ENCODE measurements around the gene C3orf22.
"Not testable (repeated sequence)": the region's sequence is repeated elsewhere in the genome, so short reads cannot be mapped to it uniquely, and the experiment has no call there.

The C3orf22 gene

DNA sequence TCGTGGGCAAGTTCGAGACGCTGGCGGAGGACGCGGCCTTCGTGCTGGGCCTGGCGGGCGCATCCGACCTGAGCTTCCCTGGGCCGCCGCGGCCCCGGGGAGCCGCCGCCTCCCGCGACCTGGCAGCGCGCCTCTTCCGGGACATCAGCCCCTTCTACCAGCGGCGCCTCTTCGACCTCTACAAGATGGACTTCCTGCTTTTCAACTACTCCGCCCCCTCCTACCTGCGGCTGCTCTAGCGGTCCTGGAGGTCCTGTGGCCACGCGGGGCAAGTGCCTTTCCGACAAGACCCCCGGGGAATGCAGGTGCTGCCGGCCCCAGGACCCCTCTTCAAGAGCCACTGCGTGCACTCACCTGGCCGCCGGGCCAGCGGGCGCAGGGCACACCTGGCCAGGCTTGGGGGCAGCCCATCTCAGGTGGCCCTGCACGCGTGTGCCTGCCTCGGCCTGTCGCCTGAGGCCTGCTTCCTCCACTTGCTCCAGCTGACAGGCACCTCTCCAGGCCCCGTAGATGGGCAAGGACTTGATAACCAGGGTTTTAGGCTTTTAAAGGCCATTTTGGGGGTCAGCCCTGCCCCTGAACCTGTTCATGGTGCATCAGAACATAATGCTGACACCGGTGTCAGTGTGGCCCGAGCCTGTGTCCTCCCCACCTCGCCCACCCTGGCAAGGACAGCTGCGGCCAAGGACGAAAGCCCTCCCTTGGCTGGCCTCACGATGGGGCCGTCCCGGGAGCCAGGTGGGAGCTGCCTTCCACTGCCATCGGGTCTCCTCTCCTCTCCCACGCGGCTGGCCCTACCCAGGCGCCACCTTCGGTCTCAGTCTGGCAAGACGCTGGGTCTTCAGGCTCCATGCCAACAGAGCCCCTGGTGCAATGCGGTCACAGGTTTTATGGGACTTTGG, 16.1 kb downstream of the C3orf22 start:
- no peak for DNase-seq (ENCODE audit: low spot score)

DNA sequence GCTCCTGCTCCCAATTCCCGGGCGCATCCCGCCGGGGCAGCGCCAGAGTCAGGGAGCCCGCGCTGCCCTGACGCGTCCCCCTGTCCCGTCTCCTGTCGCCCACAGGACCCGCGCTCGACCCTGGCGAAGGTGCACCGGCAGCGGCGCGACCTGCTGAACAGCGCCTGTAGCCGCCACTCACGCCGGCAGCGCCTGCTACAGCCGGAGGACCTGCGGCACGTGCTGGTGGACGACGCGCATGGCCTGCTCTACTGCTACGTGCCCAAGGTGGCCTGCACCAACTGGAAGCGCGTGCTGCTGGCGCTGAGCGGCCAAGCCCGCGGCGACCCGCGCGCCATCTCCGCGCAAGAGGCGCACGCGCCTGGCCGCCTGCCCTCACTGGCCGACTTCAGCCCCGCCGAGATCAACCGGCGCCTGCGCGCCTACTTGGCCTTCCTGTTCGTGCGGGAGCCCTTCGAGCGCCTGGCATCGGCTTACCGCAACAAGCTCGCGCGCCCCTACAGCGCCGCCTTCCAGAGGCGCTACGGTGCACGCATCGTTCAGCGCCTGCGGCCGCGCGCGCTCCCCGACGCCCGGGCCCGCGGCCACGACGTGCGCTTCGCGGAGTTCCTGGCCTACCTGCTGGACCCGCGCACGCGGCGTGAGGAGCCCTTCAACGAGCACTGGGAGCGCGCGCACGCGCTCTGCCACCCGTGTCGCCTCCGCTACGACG, 16.9 kb downstream of the C3orf22 start:
- no peak for DNase-seq (ENCODE audit: low spot score)

DNA sequence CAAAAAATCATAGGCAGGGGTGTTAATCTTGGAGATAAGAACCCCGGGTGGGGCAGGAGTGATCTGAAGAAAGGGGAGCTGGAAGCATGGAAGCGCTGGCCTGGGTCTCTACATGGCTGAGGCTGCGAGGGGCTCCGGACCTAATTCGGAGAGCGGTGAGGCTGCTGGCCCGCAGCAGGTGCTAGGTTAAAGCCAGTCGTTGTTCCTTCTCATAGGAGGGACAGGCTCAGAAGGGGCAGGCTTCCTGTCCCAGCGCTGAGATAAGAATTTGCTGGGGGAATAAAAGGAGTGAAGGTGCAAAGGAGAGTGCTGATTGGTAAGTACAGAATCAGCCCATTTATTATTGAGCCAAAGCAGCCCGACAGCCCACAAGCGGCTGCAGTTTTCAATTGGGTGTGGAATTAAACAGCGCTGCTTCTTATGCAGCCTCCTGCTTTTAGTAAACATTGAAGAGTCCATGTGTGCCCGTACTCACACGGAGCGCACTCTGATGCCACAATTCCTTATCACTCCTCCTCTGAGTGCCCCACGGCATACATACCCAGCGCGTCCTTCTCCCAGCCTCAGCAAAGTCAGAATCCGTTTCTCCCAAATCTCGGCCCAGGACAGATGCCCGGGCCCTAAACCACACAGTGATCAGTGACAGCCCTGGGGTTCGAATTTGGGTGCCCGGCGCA, 17.6 kb downstream of the C3orf22 start:
- no peak for DNase-seq (ENCODE audit: low spot score)

DNA sequence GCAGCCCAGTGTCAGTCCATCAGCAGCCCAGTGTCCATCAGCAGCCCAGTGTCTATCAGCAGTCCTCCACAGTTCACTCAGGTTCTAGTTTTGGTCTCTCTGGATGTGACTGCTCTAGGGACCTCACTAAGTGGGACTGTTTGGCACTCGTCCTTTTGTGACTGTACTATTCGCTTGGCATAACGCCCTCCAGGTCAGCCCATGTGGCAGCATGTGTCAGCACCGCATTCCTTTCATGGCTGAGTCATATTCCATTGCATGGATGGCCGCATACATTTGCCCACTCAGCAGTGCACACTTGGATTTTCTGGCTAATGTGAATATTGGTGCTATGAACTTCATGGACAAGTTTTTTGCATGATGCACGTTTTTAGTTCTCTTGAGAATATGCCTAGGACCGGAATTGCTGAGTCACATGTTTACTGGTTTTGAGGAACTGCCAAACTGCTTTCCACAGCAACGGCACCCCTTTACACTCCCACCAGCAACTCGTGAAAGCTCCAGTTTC, 18.3 kb downstream of the C3orf22 start:
- peak; percentile 29 for DNase-seq (ENCODE audit: low spot score)

DNA sequence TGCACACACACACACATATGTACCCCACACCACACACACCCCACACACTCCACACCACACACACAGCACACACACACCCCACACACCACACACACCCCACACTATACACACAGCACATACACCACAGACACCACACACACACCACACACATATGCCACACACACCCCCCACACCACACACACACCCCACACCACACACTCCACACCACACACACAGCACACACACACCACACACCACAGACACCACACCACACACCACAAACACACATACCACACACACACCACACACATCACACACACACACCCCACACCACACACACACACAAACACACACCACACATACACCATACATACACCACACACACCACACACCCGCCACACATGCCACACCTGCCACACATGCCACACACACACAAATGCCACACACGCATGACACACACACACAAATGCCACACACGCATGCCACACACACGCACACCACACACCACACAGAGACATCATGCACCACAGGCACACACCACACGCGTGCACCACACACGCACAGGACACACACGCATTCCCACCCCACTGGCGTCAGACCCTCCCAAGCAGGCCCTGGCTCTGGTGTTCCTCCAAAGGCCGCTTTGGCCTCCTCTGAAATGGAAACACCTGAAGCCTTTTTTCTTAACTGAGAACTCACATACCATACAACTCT, 19.0 kb downstream of the C3orf22 start:
- no peak for DNase-seq (ENCODE audit: low spot score)

DNA sequence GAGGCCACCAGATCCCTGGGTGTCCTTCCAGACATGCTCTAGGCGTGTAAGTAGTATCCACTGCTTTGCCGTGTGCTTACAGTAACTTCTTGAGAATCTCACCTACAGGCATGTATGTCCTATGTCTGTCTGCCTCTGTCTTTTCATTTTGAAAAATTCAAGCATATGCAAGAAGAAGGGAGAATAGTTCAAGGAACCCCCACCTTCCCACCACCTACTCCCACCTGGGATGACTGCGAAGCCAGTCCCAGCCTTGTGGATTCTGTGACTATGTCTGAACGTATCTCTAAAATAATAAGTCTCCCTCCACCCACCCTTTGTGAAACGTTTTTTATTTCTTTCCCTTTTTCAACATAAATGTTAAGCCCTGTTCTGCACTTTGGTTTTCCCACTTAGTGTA, 19.8 kb downstream of the C3orf22 start:
- no peak for DNase-seq (ENCODE audit: low spot score)

DNA sequence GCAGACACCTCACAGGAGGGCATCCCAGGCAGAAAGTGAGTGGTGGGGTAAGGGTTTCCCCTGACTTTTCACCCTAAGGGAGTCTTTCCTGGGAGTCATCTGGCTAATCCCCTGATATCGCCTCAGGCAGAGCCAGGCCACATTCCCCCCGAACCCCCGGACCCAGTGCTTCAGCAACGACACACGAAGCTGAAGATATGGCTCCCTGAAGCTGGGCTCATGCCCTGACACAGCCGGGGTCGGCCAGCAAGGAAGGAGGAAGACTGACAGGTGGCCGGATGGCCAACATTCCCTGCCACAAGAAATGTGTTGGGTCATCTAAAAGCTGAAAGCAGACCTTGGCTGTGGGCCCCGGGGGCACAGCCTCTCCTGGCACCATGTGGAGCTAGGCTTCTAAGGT, 20.4 kb downstream of the C3orf22 start:
- no peak for DNase-seq (ENCODE audit: low spot score)

DNA sequence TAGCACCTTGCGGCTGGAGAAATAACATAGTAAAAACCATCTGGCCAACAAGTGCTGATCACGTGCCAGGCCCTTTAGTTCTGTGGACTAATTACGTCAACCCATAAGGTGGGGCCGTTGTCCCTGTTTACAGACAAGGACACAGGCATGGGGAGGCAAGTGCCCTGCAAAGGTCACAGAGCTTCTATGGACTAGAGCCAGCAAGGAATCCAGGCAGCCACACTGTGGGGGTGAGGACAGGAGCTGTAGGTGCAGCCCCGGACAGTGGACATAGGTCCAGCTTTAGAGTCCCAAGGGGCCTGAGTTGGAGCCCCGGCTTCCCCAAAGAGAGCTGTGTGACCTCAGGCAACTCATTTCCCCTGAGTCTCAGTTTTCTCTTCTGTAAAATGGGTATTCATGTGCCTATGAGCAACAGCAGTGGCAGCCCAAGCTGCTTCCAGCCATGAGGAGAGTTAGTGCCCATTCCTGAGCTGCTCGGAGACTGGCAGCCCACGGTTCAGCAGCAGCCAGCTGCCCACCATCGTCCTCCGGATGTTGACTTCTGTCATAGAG, 20.9 kb downstream of the C3orf22 start:
- DNase-seq (ENCODE audit: low spot score): no peak

DNA sequence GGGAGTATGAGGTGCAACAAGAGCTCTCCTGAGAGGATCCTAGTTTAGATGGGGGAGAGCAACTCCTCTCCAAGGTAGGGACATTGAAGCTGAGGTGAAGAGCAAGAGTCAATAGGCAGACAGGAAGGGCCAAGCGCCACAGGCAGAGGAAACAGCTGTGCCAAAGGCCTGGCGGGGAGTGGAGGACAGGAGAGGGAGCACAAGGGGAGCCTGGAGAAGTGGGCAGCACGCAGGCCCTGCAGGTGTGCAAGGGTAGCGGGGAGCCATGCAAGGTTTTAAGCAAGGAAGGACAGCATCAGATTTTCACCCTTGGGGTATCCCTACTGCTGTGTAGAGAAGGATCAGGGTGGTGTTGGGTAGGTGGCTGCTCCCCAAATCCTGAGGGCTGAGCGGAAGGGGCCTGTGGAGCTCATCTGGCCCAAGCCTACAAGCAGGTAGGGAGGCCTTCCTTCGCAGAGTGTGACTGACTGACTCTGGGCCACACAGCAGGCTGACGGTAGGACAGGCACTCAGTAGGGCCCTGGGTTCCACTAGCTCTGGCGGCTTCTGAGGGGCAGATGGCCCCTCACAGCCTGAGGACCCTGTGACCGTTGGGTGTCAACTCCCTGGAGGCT, 21.5 kb downstream of the C3orf22 start:
- no peak for DNase-seq (ENCODE audit: low spot score)

DNA sequence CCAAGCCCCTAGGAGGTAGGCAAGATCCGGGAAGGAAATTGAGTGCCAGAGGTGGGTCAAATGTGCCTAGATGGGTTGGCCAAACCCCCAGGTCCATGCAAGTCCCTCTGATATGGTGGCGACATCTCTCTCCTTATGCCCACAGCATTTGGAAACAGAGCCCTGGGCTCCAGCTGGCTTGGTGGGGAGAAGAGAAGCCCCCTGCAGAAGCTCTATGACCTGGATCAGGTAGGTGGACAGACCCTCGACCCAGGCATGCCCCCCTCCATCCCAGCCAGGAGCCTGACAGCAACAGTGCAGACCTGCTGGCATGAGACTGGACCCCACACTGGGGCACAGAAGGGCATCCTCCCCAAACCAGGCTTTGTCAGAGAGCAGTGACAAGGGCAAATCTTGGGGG, 22.6 kb downstream of the C3orf22 start:
- DNase-seq (ENCODE audit: low spot score): no peak

DNA sequence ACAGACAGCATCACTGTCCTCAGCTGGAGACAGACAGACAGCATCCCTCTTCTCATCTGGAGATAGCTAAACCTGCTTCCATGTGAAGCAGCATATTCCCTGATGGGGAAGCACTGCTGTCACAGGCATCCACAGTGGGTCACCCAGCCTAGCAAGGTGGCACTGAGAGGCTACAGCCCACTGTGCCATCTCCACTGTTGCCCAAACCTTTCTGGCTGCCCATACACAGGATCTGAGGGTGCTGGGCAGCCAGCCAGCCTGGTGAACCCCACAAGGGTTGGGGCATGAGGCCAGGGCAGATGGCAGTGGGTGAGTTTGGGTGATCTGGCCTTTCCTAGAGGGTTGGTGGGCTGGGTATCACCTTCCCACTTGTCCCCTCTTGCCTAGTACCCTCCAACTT, 23.1 kb downstream of the C3orf22 start:
- DNase-seq (ENCODE audit: low spot score): no peak

DNA sequence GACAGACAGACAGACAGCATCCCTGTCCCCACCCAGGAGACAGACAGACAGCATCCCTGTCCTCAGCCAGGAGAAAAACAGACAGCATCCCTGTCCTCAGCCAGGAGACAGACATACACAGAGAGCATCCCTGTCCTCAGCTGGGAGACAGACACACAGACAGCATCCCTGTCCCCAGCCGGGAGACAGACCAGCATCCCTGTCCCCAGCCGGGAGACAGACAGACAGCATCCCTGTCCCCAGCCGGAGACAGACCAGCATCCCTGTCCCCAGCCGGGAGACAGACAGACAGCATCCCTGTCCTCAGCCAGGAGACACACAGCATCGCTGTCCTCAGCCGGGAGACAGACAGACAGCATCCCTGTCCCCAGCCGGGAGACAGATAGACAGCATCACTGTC, 24.0 kb downstream of the C3orf22 start:
- not testable (repeated sequence) for DNase-seq (ENCODE audit: low spot score)

DNA sequence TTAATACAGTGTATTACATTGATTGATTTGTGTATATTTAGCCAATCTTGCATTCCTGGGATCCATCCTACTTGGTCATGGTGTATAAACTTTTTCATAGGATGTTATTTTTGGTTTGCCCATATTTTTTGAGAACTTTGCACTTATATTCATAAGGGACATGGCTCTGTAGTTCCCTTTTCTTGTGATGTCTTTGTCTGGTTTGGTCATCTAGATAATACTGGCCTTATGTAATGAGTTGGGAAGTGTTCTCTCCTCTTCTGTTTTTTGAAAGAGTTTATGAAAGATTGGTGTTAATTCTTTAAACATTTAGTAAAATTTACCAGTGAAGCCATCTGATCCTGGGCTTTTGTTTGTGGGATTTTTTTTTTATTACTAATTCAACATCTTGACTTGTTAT, 25.2 kb downstream of the C3orf22 start:
- DNase-seq (ENCODE audit: low spot score): no peak

DNA sequence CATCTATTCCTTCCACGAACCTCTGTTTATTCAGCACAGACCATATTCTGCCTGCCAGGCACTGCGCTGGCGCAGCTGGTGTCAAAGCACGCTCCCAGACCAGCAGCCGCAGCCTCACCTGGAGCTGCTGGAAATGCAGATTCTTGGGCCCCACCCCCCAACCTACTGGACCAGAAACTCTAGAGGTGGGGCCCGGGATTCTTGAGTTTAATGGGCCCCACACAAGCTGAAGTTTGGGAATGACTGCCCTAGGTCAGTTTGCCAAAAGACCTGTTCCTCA, 27.7 kb downstream of the C3orf22 start:
- DNase-seq (ENCODE audit: low spot score): no peak

DNA sequence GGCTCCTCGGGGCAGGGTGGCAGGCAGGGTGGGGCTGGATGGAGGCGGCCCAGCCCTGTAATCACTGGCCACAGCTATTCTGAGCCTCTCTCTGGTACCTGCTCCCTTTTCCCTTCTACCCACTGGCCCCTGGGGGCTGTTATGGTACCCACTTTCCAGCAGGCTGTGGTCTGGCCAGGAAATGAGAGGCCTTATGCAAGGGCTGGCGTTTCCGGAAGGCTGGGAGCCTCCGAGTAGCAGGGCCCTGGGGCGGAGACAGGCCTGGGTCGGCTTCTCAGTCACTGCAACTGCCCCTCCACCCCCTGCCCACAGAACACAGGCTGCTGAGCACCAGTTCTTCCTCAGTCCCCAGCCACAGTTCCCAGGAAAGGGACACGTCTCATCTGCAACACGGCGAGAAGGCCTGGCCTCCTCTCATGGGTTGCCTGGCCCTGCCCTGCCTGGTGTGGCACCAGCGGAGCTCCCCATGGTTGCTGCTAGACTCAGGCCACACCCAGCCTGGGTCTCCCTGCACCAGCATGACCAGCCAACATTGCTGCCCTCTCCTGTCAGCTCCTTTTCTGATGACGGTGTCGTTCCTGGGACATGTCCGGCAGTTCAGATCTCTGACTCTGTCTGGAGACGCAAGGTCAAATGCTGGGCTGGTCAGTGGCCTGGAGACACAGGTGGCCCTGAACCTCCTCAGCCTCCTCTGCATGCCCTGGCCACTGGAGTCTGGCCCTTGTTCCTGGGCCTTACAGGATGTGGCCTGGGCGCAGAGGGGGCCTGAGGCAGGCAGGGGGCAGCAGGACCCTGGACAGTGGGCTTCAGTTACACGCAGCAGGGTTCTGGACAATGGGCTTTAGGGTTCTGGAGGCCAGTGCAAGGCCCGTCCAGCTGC, 28.3 kb downstream of the C3orf22 start:
- DNase-seq (ENCODE audit: low spot score): no peak

DNA sequence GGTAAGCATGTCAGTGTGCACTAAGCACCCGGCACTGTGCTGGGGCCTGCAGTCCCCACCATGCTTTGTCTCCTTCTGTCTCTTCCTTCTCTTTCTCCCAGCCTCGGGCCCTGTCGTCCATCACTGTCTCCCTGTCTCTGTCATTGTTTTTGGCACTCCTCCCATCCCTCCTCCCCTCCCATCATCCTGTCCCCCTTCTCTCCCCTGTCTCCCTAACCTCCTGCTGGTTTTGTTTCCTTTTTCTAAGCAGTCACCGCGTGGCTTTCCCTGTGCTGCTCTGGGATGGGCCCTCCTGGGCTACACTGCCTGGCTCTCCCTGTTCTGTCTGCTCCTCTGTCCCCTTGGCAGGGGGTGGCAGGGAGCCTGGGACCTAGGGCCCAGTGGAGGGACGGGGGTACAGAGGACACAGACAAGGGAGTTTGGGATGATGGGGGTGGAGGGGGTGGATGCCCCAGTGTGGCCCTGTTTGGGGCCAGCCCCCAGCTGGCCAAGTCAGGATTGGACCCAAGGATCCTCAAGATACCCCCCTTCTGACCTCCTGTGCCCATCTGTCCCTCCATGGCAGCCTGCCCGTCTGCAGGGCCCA, 29.1 kb downstream of the C3orf22 start:
- no peak for DNase-seq (ENCODE audit: low spot score)

DNA sequence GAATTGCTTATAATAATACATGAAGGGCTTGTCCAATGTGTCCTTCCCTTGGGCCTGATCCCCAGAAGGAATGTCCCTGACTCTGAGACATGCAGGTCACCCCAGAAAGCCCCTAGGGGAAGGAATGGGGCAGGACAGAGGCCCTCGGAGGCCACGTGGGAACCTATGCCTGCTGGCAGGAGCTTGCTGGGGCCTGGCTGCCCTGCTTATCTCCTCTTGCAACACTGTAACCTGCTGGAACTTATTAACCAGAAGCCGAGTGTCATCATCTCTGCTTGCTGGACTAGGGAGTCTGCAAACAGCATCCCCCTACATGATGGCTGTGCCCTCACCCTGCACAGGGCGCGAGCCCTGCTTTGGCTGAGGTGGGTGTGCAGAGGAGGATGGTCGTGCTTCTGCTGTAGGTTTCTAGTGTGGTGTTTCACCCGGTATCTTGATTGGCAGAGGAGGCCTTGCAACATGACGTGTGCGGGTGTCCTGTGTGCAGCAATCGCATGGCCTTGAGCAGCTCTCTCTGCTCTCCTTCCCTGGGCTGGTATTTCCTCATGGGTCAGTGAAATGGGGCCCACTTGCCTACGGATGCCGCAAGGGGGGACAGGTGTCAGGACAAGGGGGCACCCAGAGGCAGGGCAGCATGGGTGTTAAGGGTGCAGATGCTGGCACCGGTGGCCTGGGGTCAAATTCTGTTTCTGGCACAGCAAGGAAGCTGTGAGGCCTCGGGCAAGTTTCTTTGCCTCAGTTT, 29.8 kb downstream of the C3orf22 start:
- no peak for DNase-seq (ENCODE audit: low spot score)

DNA sequence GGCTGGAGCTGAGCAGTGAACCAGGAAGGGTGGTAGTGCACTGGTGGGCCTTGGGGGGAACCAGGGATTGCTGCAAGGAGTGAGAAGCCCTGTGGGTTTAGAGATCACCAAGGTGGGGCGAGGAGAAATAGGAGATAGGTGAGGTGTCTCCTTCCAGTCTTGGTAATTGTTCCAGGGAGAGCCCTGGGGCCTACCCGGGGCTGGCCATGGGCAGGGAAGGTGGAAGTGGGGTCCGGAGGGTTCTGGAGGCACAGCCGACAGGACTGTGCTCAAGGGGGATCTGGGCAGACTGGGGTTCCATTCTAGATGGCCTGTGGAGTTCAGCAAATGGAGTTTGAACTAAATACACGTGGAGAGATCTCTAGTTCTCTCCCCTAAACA, 30.3 kb downstream of the C3orf22 start:
- DNase-seq (ENCODE audit: low spot score): no peak

DNA sequence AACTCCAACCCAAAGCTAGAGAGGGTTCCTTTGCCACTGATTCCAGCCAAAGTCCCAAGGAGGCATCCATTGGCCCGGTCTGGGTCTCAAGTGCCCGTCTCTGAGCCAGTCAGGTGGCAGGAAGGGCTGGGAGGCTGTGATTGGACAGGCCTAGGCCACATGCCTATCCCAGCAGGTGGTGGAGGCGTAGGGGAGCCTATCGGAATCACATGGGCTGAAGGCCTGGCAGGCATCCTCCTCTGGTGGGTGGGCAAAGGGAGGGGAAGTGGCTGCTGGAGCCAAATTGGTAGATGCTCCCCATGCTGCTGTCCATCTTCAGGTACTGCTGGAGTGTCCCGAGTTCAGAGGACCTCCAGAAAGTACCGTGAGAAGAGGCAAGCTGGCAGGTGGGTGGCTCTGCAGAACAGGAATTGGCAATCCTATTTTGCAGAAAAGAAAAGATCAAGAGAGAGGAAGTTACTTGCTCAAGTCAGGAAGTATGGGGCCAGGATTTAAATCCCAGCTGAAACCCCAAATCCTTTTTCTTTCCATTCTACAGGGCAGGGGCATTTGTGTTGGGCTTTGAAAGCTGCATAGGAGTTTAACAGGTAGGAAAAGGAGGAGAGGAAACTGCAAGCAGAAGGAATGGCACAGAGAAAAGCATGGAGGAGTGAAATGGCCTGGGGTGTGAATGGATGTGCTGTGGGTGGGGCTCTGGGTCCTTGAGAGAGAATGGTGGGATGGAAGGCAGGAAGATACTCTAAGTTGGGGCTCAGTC, 31.1 kb downstream of the C3orf22 start:
- DNase-seq (ENCODE audit: low spot score): no peak

All from COLO829 (cell line).